ENCODE measurements around the gene STIM2. TPM values are rescaled to one million over a fixed set of nuclear protein-coding genes. Genes with fewer than 3 reads are reported as not detected.

STIM2 gene
- total RNA-seq, 2 donors from 2014 or later: 20.7 to 30.3 TPM

DNA sequence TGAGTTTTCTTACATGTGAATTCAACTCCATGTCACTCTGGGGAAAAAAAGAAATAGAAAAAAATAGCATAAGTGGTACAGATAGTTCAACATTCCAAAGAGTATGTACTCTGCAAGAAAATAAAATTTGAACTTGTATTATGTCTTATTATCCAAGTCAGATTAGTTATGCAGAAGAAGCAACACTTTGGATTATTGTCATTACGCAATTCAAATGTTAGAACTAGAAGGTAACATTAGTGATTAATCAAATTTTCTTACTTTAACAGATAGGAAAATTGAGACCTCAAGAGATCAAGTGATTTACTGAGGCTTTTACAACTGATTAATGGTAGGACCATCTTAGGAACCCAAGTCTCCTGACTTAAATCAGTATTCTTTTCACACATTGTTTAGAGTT is 159.1 kb downstream of the STIM2 start:
- Histone ChIP-seq H3K36me3 (no peaks in the 10 kb centered on the region), H3K4me3 (no peak overlapping the region), H3K27ac (no peak overlapping the region), H3K4me1 (no peaks in the 10 kb centered on the region), H3K9ac (ENCODE audit: low read depth in 2 of 2, low read length in 2 of 2) (no peak overlapping the region), H3K9me3 (no peaks in the 10 kb centered on the region), H3K27me3 (no peaks in the 10 kb centered on the region)
- intact Hi-C loops (cut with DNase I): no loop called here
- no peak for DNase-seq
- TF ChIP-seq, protein P1, sequence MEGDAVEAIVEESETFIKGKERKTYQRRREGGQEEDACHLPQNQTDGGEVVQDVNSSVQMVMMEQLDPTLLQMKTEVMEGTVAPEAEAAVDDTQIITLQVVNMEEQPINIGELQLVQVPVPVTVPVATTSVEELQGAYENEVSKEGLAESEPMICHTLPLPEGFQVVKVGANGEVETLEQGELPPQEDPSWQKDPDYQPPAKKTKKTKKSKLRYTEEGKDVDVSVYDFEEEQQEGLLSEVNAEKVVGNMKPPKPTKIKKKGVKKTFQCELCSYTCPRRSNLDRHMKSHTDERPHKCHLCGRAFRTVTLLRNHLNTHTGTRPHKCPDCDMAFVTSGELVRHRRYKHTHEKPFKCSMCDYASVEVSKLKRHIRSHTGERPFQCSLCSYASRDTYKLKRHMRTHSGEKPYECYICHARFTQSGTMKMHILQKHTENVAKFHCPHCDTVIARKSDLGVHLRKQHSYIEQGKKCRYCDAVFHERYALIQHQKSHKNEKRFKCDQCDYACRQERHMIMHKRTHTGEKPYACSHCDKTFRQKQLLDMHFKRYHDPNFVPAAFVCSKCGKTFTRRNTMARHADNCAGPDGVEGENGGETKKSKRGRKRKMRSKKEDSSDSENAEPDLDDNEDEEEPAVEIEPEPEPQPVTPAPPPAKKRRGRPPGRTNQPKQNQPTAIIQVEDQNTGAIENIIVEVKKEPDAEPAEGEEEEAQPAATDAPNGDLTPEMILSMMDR (IDR thresholded peaks at IDR 0.05): no peak

GRCh38 chr4:27020203-27020602 is 159.6 kb downstream of the STIM2 start:
- no peaks in the 10 kb centered on the region for H3K36me3 ChIP-seq
- no peak overlapping the region for H3K4me3 ChIP-seq
- no peak overlapping the region for H3K9ac ChIP-seq (ENCODE audit: low read depth in 2 of 2, low read length in 2 of 2)
- no peak overlapping the region for H3K27ac ChIP-seq
- intact Hi-C loops (cut with DNase I): no loop called here
- H3K27me3 ChIP-seq: no peaks in the 10 kb centered on the region
- TF ChIP-seq, protein P1 (IDR thresholded peaks at IDR 0.05): no peak
- DNase-seq: no peak
- H3K9me3 ChIP-seq: no peaks in the 10 kb centered on the region
- no peaks in the 10 kb centered on the region for H3K4me1 ChIP-seq

GRCh38 chr4:27020603-27021002 is 160.0 kb downstream of the STIM2 start:
- Histone ChIP-seq H3K27ac (no peak overlapping the region), H3K36me3 (no peaks in the 10 kb centered on the region)
- intact Hi-C loops (cut with DNase I): no loop called here

GRCh38 chr4:27022963-27023362 is 162.3 kb downstream of the STIM2 start:
- intact Hi-C loops (cut with DNase I): no loop called here
- TF ChIP-seq, protein P1 (IDR thresholded peaks at IDR 0.05): no peak
- H3K27me3 ChIP-seq: no peaks in the 10 kb centered on the region

More at GRCh38 chr4:27020603-27021002, 160.0 kb downstream of the STIM2 start:
- TF ChIP-seq, protein P1 (IDR thresholded peaks at IDR 0.05): no peak
- Histone ChIP-seq H3K9me3 (no peaks in the 10 kb centered on the region), H3K4me3 (no peak overlapping the region), H3K4me1 (no peaks in the 10 kb centered on the region), H3K9ac (ENCODE audit: low read depth in 2 of 2, low read length in 2 of 2) (no peak overlapping the region), H3K27me3 (no peaks in the 10 kb centered on the region)
- no peak for DNase-seq

DNA sequence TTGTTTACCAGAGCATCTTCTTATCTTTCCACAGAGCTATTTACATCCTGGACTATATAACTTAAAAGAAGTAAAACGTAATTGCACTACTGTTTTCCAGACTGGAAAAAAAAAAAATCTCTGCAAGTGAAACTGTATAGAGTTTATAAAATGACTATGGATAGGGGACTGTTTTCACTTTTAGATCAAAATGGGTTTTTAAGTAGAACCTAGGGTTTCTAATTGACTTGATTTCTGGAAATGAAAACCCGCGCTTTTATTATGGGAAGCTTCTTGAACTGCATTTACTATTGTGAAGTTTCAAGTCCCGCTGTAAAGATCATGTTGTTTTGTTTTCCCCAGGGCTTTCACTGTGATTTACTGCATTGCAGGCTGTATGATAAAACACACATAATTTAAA is 162.7 kb downstream of the STIM2 start:
- Histone ChIP-seq H3K4me1 (no peaks in the 10 kb centered on the region), H3K4me3 (no peak overlapping the region), H3K9me3 (no peaks in the 10 kb centered on the region), H3K9ac (ENCODE audit: low read depth in 2 of 2, low read length in 2 of 2) (no peak overlapping the region), H3K27me3 (no peaks in the 10 kb centered on the region), H3K27ac (no peak overlapping the region), H3K36me3 (no peaks in the 10 kb centered on the region)
- TF ChIP-seq, protein P1 (IDR thresholded peaks at IDR 0.05): no peak
- intact Hi-C loops (cut with DNase I): no loop called here
- DNase-seq: no peak

More at GRCh38 chr4:27022963-27023362, 162.3 kb downstream of the STIM2 start:
- Histone ChIP-seq H3K27ac (no peak overlapping the region), H3K9ac (ENCODE audit: low read depth in 2 of 2, low read length in 2 of 2) (no peak overlapping the region), H3K36me3 (no peaks in the 10 kb centered on the region), H3K4me3 (no peak overlapping the region), H3K4me1 (no peaks in the 10 kb centered on the region), H3K9me3 (no peaks in the 10 kb centered on the region)
- DNase-seq: no peak

Measured in colonic mucosa (tissue), 4 donors.